Erythroblast (primary cell): ENCODE results near the gene LAMTOR1.

Experiments used
- GATA1 ChIP-seq: IDR thresholded peaks from 2 replicates; pipeline ENCODE4 v1.6.1; 2011; ENCODE audit warnings: low read depth, mild to moderate bottlenecking, control low read depth, low read length, moderate library complexity
- POLR2A ChIP-seq: IDR thresholded peaks from 2 replicates; pipeline ENCODE4 v1.6.1; 2011; ENCODE audit warnings: mild to moderate bottlenecking, low read length

DNA sequence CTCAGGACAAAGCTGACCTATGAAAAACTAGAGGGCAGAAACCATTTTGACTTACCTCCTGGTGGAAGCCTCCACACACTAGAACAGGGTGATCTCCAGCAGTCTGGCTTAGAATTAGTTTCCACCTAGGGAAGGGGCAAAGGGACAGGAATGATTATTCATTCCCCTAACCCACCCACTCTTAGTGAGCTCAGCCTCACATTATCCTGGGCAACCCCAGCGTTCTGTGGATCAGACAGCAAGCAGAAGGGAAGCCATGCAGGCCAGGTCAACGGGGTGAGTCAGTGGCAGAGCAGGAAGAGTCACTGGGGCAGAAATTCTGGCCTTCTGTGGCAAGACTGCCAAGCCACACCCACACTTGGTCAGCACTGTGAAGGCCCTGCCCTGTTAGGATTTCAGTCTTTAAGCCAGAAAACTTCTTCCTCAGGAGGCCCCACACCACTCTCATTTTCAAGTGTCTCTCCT is 33.3 kb downstream of the LAMTOR1 start:
- TF ChIP-seq POLR2A = peak; percentile 61
- TF ChIP-seq GATA1 = no peak
